ENCODE results near the gene SMAD2.

Gene SMAD2

GRCh38 chr18:47826157-47827074 is 104.0 kb downstream of the SMAD2 start:
- no peak for TF ChIP-seq EZH2 (IDR thresholded peaks at IDR 0.05; ENCODE audit: borderline replicate concordance, low read length)
- Histone ChIP-seq H3K4me3 (ENCODE audit: low read depth, low read length, poor library complexity, severe bottlenecking) (no peak overlapping the region), H3K27ac (ENCODE audit: low read depth, low read length, poor library complexity, severe bottlenecking) (no peak overlapping the region)

GRCh38 chr18:47821314-47821713 is 109.1 kb downstream of the SMAD2 start:
- Histone ChIP-seq H4K20me1 (ENCODE audit: insufficient read depth, low read length) (no peaks in the 10 kb centered on the region), H3K4me3 (ENCODE audit: low read depth, low read length, poor library complexity, severe bottlenecking) (no peak overlapping the region), H2AFZ (ENCODE audit: low read length) (no peak overlapping the region), H3K36me3 (ENCODE audit: insufficient read depth, low read length) (no peaks in the 10 kb centered on the region), H3K4me1 (ENCODE audit: insufficient read depth, low read length, severe bottlenecking) (no peaks in the 10 kb centered on the region), H3K79me2 (ENCODE audit: insufficient read depth, low read length) (no peaks in the 10 kb centered on the region), H3K27me3 (ENCODE audit: insufficient read depth, low read length) (no peaks in the 10 kb centered on the region), H3K9me3 (ENCODE audit: low read length) (no peaks in the 10 kb centered on the region), H3K9me2 (ENCODE audit: low read depth, low read length) (no peaks in the 10 kb centered on the region), H3K9ac (ENCODE audit: low read length) (no peak overlapping the region), H3F3A (ENCODE audit: insufficient read depth, low read length) (no peaks in the 10 kb centered on the region; the same call in 1 of the 2 replicates), H3K27ac (ENCODE audit: low read depth, low read length, poor library complexity, severe bottlenecking) (no peak overlapping the region), H3K4me2 (ENCODE audit: low read length) (no peak overlapping the region)
- no peak for TF ChIP-seq EZH2 (IDR thresholded peaks at IDR 0.05; ENCODE audit: borderline replicate concordance, low read length)

More at GRCh38 chr18:47826157-47827074, 104.0 kb downstream of the SMAD2 start:
- no peaks in the 10 kb centered on the region for H3K9me2 ChIP-seq (ENCODE audit: low read depth, low read length)
- peaks cover 6% of the 10 kb centered on the region; the same call in 1 of the 2 replicates for H3K36me3 ChIP-seq (ENCODE audit: insufficient read depth, low read length)
- no peaks in the 10 kb centered on the region; the same call in 1 of the 2 replicates for H3F3A ChIP-seq (ENCODE audit: insufficient read depth, low read length)
- H3K9ac ChIP-seq (ENCODE audit: low read length), result no peak overlapping the region
- H3K4me1 ChIP-seq (ENCODE audit: insufficient read depth, low read length, severe bottlenecking), result no peaks in the 10 kb centered on the region
- H3K9me3 ChIP-seq (ENCODE audit: low read length), result no peaks in the 10 kb centered on the region
- H3K4me2 ChIP-seq (ENCODE audit: low read length), result no peak overlapping the region
- H3K27me3 ChIP-seq (ENCODE audit: insufficient read depth, low read length), result no peaks in the 10 kb centered on the region
- no peaks in the 10 kb centered on the region for H3K79me2 ChIP-seq (ENCODE audit: insufficient read depth, low read length)
- no peaks in the 10 kb centered on the region for H4K20me1 ChIP-seq (ENCODE audit: insufficient read depth, low read length)
- no peak overlapping the region for H2AFZ ChIP-seq (ENCODE audit: low read length)

GRCh38 chr18:47817795-47818077 is 112.7 kb downstream of the SMAD2 start:
- TF ChIP-seq EZH2 (IDR thresholded peaks at IDR 0.05; ENCODE audit: borderline replicate concordance, low read length) (no peak), CTCF (IDR thresholded peaks at IDR 0.05; ENCODE audit: low read length) (no peak)
- Histone ChIP-seq H3K27ac (ENCODE audit: low read depth, low read length, poor library complexity, severe bottlenecking) (no peak overlapping the region), H2AFZ (ENCODE audit: low read length) (no peak overlapping the region), H3K4me1 (ENCODE audit: insufficient read depth, low read length, severe bottlenecking) (no peaks in the 10 kb centered on the region), H3K79me2 (ENCODE audit: insufficient read depth, low read length) (no peaks in the 10 kb centered on the region), H3K9ac (ENCODE audit: low read length) (no peak overlapping the region), H3K36me3 (ENCODE audit: insufficient read depth, low read length) (no peaks in the 10 kb centered on the region), H4K20me1 (ENCODE audit: insufficient read depth, low read length) (no peaks in the 10 kb centered on the region), H3K4me3 (ENCODE audit: low read depth, low read length, poor library complexity, severe bottlenecking) (no peak overlapping the region), H3K4me2 (ENCODE audit: low read length) (no peak overlapping the region), H3K9me2 (ENCODE audit: low read depth, low read length) (no peaks in the 10 kb centered on the region), H3K9me3 (ENCODE audit: low read length) (no peaks in the 10 kb centered on the region), H3F3A (ENCODE audit: insufficient read depth, low read length) (no peaks in the 10 kb centered on the region; the same call in 1 of the 2 replicates), H3K27me3 (ENCODE audit: insufficient read depth, low read length) (no peaks in the 10 kb centered on the region)

GRCh38 chr18:47817017-47817794 is 113.3 kb downstream of the SMAD2 start:
- H3K4me1 ChIP-seq (ENCODE audit: insufficient read depth, low read length, severe bottlenecking), result no peaks in the 10 kb centered on the region
- H3K4me3 ChIP-seq (ENCODE audit: low read depth, low read length, poor library complexity, severe bottlenecking), result no peak overlapping the region

More at GRCh38 chr18:47817017-47817794, 113.3 kb downstream of the SMAD2 start:
- Histone ChIP-seq H3K27ac (ENCODE audit: low read depth, low read length, poor library complexity, severe bottlenecking) (no peak overlapping the region), H3K9me2 (ENCODE audit: low read depth, low read length) (no peaks in the 10 kb centered on the region), H3K36me3 (ENCODE audit: insufficient read depth, low read length) (no peaks in the 10 kb centered on the region), H4K20me1 (ENCODE audit: insufficient read depth, low read length) (no peaks in the 10 kb centered on the region), H3K27me3 (ENCODE audit: insufficient read depth, low read length) (no peaks in the 10 kb centered on the region), H3K4me2 (ENCODE audit: low read length) (no peak overlapping the region), H3K9ac (ENCODE audit: low read length) (no peak overlapping the region), H3F3A (ENCODE audit: insufficient read depth, low read length) (no peaks in the 10 kb centered on the region; the same call in 1 of the 2 replicates), H3K9me3 (ENCODE audit: low read length) (no peaks in the 10 kb centered on the region), H2AFZ (ENCODE audit: low read length) (no peak overlapping the region), H3K79me2 (ENCODE audit: insufficient read depth, low read length) (no peaks in the 10 kb centered on the region)
- TF ChIP-seq EZH2 (IDR thresholded peaks at IDR 0.05; ENCODE audit: borderline replicate concordance, low read length), result no peak
